ENCODE measurements around the gene CKMT1B.
"Not testable (repeated sequence)": the region's sequence is repeated elsewhere in the genome, so short reads cannot be mapped to it uniquely, and the experiment has no call there.

DNA sequence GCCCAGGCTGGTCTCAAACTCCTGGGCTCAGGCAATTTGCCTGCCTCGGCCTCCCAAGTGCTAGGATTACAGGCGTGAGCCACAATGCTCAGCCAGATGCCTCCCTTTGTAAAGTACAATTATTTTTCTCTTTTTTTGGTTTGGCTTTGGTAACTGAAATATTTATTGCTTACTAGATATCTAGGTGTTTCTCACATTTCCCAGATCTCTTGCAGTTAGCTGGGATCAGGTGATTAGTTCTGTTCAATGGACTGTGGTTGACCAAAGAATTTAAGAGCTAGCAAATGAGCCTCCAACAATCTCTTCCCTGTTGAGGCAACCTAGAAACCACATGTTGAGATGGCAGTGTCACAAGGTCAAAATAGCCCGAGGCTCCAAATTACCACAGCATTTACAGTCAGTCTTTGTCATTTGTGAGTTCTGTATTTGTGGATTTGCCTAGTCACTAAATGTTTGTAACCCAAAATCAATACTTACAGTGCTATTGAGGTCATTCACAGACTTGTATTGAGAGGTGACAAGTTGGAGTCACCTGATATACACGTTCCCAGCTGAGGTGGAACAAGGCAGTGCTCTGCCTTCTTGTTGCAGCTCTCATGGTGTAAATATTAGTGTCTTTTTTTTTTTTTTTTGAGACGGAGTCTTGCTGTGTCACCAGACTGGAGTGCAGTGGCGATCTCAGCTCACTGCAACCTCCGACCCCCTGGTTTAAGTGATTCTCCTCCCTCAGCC lies 28.4 kb downstream of the CKMT1B start:
- TF ChIP-seq CTCF, POLR2A (IDR thresholded peaks at IDR 0.05): not testable (repeated sequence)

All from breast epithelium (tissue), 3 donors.